A673 (cell line): ENCODE results near the gene MRGPRF. TPM values are rescaled to one million over a fixed set of nuclear protein-coding genes. Genes with fewer than 3 reads are reported as not detected.
A peak's percentile ranks its signal among the peaks of the same experiment; 100 is the strongest.

Experiments
- BruUV-seq: library from RNA; stranded (reverse); fragments of 400-500 nt; replicated peaks from 2 replicates; lab custom pipeline; 2021; lab: Mats Ljungman, UMichigan
- CTCF ChIA-PET: fragments of 300-600 bp; sonication (Branson Sonifier 250); formaldehyde crosslinking; loops from one replicate; lab custom pipeline; 2022; ENCODE audit warnings: antibody characterized with exemption; lab: Charles Lee
- POLR2A ChIA-PET: fragments of 300-600 bp; sonication (Branson Sonifier 250); formaldehyde crosslinking; loops from one replicate; lab custom pipeline; 2022; ENCODE audit warnings: antibody characterized with exemption; ENCODE audit not compliant: low non-redundant PET; lab: Charles Lee
- DNase-seq: peaks from one replicate; pipeline ENCODE4 v3.0.0-alpha.2; 2015; ENCODE audit warnings: low spot score
- H3K27ac ChIP-seq: fragments of 200-600 bp; sonication (generic); 2 replicates; pipeline ENCODE4 v1.5.1; 2016; ENCODE audit warnings: mixed run types, low read depth, mild to moderate bottlenecking, mixed read lengths, antibody characterized with exemption, low read length; ENCODE audit not compliant: poor library complexity, severe bottlenecking
- H3K27me3 ChIP-seq: fragments of 200-600 bp; sonication (generic); replicated peaks from 2 replicates; pipeline ENCODE4 v1.6.1; 2017; ENCODE audit warnings: mixed run types, low read depth, mild to moderate bottlenecking, mixed read lengths, antibody characterized with exemption, low read length; ENCODE audit not compliant: insufficient read depth, poor library complexity
- H3K36me3 ChIP-seq: fragments of 200-600 bp; sonication (generic); 2 replicates; pipeline ENCODE4 v1.6.1; 2016; ENCODE audit warnings: mixed run types, mild to moderate bottlenecking, mixed read lengths, antibody characterized with exemption, low read length; ENCODE audit not compliant: insufficient read depth, poor library complexity, severe bottlenecking
- H3K4me1 ChIP-seq: fragments of 200-600 bp; sonication (generic); 2 replicates; pipeline ENCODE4 v1.6.1; 2017; ENCODE audit warnings: mixed run types, mild to moderate bottlenecking, mixed read lengths, antibody characterized with exemption, low read length; ENCODE audit not compliant: insufficient read depth, poor library complexity, severe bottlenecking
- H3K4me3 ChIP-seq: fragments of 200-600 bp; sonication (generic); 2 replicates; pipeline ENCODE4 v1.5.1; 2016; ENCODE audit warnings: low read depth, mixed run types, mild to moderate bottlenecking, mixed read lengths, low read length; ENCODE audit not compliant: poor library complexity, severe bottlenecking
- H3K9me3 ChIP-seq: fragments of 200-600 bp; sonication (generic); 2 replicates; pipeline ENCODE4 v1.6.1; 2016; ENCODE audit warnings: mixed run types, low read depth, mild to moderate bottlenecking, mixed read lengths, antibody characterized with exemption, low read length; ENCODE audit not compliant: poor library complexity, severe bottlenecking
- CTCF ChIP-seq: fragments of 300-800, 200-600 bp; sonication (generic); conservative IDR thresholded peaks from 2 replicates; pipeline ENCODE4 v1.5.1; 2017; ENCODE audit warnings: low read depth, mild to moderate bottlenecking, antibody characterized with exemption, low read length, moderate library complexity, mixed read lengths
- EZH2 ChIP-seq: fragments of 200-600 bp; sonication (generic); IDR thresholded peaks from 2 replicates; pipeline ENCODE4 v1.6.1; 2017; ENCODE audit warnings: borderline replicate concordance, low read depth, mild to moderate bottlenecking, mixed read lengths, antibody characterized with exemption, low read length; ENCODE audit not compliant: poor library complexity, severe bottlenecking
- intact Hi-C: fragments of 100-400 bp; cut with micrococcal nuclease; formaldehyde crosslinking; loops from one replicate; pipeline ENCODE4 v1.10.0; 2022; ENCODE audit not compliant: unreplicated experiment
- total RNA-seq: library from RNA; stranded (reverse); gene quantifications from 2 replicates; pipeline ENCODE4 v1.2.3, GENCODE V29; 2021

MRGPRF gene
- total RNA-seq, 1 experiment from 2014 or later: 9.3 TPM

GRCh38 chr11:69048694-69049489, 35.8 kb upstream of the MRGPRF start, which contains the start of gene TPCN2:
TPCN2 (plus strand) TSS chr11:69048932; CDS start chr11:69048998, 66 bp downstream.
- H3K27ac ChIP-seq: peak within 1 kb of the TSS; percentile 95

DNA sequence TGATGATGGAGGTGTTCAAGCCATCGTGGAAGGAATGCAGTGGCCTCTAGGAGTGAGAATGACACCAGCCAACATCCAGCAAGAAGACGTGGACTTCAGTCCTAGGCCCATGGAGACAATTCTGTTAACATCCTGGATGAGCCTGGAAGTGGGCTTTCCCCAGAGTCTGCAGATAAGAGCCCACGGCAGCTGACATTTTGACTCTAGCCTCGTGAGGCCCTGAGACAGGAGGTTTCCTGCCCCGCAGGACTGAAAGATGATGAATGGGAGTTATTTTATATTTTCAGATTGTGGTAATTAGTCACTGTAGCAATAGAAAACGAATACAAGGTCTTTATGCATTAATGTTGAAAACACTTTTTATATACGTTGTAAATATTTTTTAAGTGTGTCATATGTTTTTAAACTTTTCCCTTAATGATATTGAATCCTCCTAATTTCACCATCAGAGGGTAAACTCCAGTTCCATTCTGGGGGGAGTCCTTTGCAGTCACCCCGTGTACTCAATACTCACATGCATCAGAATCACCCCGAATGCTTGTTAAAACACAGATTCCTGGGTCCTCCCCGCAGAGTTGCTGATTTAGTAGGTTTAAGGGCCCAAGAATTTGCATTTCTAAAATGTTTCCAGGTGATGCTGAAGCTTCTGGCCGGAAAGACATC, 35.1 kb upstream of the MRGPRF start:
- CTCF ChIA-PET: interaction anchor here (0.6 kb wide), 1 partner anchor 843 kb away, joined by 4 read pairs; no protein-coding TSS in a partner anchor
- no TSS peak for BruUV-seq

More at GRCh38 chr11:69048694-69049489, 35.8 kb upstream of the MRGPRF start, which contains the start of gene TPCN2:
- no TSS peak for BruUV-seq
- Histone ChIP-seq H3K4me1 (peaks cover 24% of the 10 kb centered on the region), H3K9me3 (no peaks in the 10 kb centered on the region), H3K36me3 (peaks cover 4% of the 10 kb centered on the region), H3K4me3 (peak within 1 kb of the TSS; percentile 97), H3K27me3 (no peaks in the 10 kb centered on the region)
- ChIA-PET POLR2A (interaction anchor here (0.6 to 0.7 kb wide), 3 partner anchors 17 to 67 kb away, joined by 3 to 4 read pairs (median 4); no protein-coding TSS in a partner anchor), CTCF (interaction anchor here (0.6 kb wide), 1 partner anchor 844 kb away, joined by 4 read pairs; no protein-coding TSS in a partner anchor)
- TF ChIP-seq CTCF (no peak), EZH2 (no peak)
- peak; percentile 99 for DNase-seq
- intact Hi-C loops: no loop called here

More for the DNA sequence above, 35.1 kb upstream of the MRGPRF start:
- POLR2A ChIA-PET: interaction anchor here (0.7 kb wide), 1 partner anchor 18 kb away, joined by 4 read pairs; no protein-coding TSS in a partner anchor
- no peaks in the 10 kb centered on the region for H3K9me3 ChIP-seq
- no peak overlapping the region for H3K27ac ChIP-seq
- TF ChIP-seq EZH2: no peak
- TF ChIP-seq CTCF: no peak
- intact Hi-C loops: no loop called here
- no peaks in the 10 kb centered on the region for H3K36me3 ChIP-seq
- H3K27me3 ChIP-seq: no peaks in the 10 kb centered on the region
- H3K4me1 ChIP-seq: peaks cover 24% of the 10 kb centered on the region
- DNase-seq: no peak
- peak overlapping the region; percentile 97 for H3K4me3 ChIP-seq
